ENCODE data around the gene RNF150.

- TF ChIP-seq CTCF (IDR thresholded peaks at IDR 0.05) (no peak), POLR2AphosphoS5 (IDR thresholded peaks at IDR 0.05) (peak in 2 of 3 donors; percentile 6 to 16), EP300 (IDR thresholded peaks at IDR 0.05) (no peak)
These were observed 239.3 kb downstream of the RNF150 start for GRCh38 chr4:140893939-140894338.

Data from stomach (tissue), 4 donors.